Stimulated activated CD4-positive, alpha-beta T cell treated with anti-CD3 and anti-CD28 coated beads, TNF-alpha, amount 100 ng/mL, for 1 hour (primary cell): Measurements from ENCODE around the gene MEIS2.
"Not testable (repeated sequence)": the region's sequence is repeated elsewhere in the genome, so short reads cannot be mapped to it uniquely, and the experiment has no call there.

Source experiments
- DNase-seq, 3 donors: peaks; one replicate each; pipeline ENCODE4 v3.0.0-alpha.2; 2020; ENCODE audit warnings: low read depth in 3 of 3, low spot score in 1 of 3

Gene MEIS2

GRCh38 chr15:37009288-37009687 is 91.1 kb downstream of the MEIS2 start:
- DNase-seq = no peak

GRCh38 chr15:37008205-37008604 is 92.1 kb downstream of the MEIS2 start:
- DNase-seq = no peak

- DNase-seq = no peak
These were observed 93.0 kb downstream of the MEIS2 start for GRCh38 chr15:37007301-37007700.

GRCh38 chr15:37004981-37005735 is 95.2 kb downstream of the MEIS2 start:
- DNase-seq = no peak

- no peak for DNase-seq
These were observed 95.9 kb downstream of the MEIS2 start for GRCh38 chr15:37004373-37004869.

DNA sequence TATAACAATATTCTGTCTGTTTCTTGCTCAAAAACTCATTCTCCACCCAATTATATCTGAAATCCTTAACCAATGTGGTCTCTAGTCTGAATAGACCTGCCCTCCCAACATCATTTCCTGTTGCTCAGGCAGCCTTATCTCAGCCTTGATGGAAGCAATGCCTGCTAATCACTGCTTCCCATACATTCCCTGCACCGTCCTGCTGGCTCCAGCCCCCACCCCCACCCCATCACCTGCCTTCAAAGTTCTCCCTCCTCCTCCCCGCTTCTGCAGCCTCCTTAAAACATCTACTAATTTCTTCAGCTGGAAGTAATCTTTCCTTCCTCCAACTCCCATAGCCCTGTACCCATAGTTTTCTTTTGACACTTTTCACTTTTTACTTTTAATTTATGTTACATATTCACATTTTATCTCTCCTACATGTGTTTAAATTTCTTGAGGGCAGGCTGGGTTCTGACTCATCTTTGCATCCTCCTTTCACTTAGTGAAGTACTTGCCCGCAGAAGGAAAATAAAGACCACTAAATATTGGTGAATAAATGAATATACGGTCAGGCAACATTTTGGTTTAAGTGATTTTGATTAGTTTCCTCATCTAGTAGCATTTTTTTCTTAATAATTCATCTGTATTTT is 98.2 kb downstream of the MEIS2 start:
- DNase-seq = no peak

- DNase-seq = no peak
These were observed 98.9 kb downstream of the MEIS2 start for GRCh38 chr15:37001417-37001816.

GRCh38 chr15:36999778-37000177 is 100.6 kb downstream of the MEIS2 start:
- no peak for DNase-seq

- DNase-seq = no peak
These were observed 103.7 kb downstream of the MEIS2 start for GRCh38 chr15:36996538-36997181.

DNA sequence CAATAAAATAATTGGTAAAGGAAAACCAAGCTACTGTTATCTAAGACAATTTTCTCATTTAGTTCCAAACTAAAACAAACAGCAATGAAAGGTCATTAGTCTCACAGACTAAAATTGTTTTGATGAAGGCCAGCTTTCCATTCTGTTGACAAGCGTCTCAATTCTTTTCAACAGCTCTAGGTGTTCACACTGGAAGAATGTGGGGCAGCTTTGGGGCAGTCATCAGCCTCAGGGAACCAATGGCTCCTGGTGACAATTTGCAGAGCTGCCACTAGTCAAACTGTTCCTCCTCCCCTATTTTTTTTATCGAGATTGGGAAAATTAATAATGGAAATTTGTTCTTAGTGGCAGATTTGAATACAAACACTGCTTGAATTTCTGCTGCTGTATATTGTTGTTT is 104.2 kb downstream of the MEIS2 start:
- DNase-seq = no peak

GRCh38 chr15:36994790-36995189 is 105.6 kb downstream of the MEIS2 start:
- no peak for DNase-seq

DNA sequence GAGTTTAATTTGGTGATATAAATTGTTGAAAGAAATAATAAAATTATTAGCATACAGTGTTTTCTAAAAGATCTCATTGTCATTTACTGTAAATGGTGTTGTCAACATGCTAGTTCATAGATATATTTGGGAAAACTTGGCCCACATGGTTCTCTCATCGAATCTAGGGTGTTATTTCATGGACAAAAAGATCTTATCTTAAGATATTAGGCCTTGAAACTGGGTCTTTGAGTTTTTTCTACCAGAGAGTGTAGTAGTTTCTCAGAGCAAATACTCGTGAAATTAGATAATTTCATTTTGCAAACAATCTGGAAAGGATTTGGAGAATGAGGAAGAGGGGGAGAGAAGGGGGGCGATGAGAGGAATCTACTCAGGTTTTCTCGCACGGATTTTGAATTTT is 107.9 kb downstream of the MEIS2 start:
- DNase-seq = no peak

GRCh38 chr15:36988947-36989346 is 111.4 kb downstream of the MEIS2 start:
- no peak for DNase-seq

DNA sequence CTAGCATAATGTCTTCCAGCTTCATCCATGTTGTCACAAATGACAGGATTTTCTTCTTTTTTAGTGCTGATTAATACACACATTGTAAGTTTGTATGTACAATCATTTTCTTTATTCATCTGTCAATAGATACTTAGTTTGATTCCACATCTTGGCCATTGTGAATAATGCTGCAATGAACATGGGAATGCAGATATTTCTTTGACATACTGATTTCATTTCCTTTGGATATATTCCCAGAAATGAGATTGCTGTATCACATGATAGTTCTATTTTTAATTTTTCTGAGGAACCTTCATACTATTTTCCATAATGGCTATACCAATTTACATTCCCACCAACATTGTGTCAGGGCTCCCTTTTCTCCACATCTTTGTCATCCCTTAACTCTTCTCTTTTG is 117.9 kb downstream of the MEIS2 start:
- DNase-seq = no peak

DNA sequence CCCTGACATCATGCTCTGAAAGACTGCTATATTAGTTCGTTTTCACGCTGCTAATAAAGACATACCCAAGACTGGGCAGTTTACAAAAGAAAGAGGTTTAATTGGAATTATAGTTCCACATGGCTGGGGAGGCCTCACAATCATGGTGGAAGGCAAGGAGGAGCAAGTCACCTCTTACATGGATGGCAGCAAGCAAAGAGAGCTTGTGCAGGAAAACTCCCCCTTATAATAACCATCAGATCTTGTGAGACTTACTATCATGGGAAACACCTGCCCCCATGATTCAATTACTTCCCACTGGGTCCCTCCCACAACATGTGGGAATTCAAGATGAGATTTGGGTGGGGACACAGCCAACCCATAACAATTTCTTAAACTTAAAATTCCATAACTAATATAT is 120.1 kb downstream of the MEIS2 start:
- not testable (repeated sequence) for DNase-seq

DNA sequence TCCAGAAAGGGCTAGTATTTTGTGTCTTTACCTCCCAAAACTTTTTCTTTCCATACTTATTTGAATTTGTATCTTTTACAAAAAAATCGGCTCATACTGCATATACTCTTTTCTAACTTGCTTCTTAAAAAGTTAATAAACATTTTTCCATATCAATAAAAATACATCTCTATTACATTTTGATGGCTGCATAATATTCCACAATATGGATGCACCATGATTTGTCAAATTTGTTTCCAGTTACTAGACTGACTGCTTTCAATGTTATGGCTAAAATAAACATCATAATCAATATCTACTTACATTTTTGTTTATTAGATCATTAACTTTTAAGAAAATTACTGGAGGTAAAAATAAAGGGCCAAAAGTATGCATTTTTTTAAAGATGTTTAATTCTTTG is 121.7 kb downstream of the MEIS2 start:
- DNase-seq = no peak

DNA sequence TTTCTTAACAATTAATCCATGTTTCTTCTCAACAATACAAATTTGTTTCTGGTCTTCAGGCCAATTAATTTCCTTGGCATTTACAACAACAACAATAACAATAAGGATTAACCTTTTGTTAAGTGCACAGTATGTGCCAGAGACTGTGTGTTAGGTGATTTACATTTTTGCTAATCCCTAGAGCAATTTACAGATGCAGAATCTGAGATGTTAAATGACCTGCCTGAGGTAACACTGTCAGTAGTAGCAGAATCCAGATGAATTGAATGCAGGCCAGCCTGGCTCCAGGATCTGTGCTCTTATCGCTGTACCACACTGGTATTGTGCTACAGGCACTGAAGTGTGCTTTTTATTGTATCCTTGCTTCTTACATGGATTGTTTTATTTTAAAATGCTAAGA is 122.2 kb downstream of the MEIS2 start:
- DNase-seq = no peak

GRCh38 chr15:36977659-36978058 is 122.7 kb downstream of the MEIS2 start:
- DNase-seq = no peak

- no peak for DNase-seq
These were observed 127.6 kb downstream of the MEIS2 start for GRCh38 chr15:36972704-36973103.

DNA sequence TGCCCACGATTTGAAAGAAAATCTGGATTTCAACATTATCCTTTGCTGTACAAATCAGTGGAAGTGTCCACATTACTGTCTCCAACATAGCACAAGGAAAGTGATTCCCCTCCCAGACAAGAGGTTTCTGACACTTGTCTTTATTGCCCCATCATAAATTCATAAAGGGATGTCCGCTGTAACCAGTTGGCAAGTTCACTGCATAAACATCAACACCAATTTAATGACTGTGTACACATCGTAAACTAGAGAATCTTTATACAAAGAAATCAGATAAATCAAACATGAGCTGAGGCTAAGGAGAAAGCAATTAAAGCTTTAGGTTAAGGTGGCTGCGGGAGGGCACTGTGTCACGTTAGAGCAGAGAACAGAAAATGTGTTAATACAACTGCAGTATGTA is 129.8 kb downstream of the MEIS2 start:
- DNase-seq = no peak

- no peak for DNase-seq
These were observed 132.4 kb downstream of the MEIS2 start for GRCh38 chr15:36967929-36968328.

GRCh38 chr15:36966708-36967107 is 133.6 kb downstream of the MEIS2 start:
- DNase-seq = no peak
